ENCODE data around the gene CDH13.

CDH13 gene

DNA sequence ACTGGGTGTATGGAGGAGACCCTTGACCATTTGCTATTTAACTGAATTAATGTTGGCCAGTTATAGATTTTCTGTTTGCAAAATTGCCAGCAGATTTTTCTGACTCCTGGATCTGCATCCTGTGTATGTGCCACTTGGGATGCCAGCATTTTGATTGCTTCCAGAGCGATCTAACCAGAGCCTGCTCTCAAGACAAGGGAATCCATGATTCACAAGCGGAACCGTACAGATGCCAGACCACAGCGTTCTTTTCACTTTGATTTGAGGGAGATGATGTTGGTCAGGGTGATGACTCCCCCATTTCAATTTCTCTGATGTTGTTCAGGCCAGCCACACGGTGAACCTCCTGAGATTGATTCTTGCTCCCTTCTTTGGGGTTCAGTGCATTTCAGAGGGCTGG lies 228.7 kb downstream of the CDH13 start:
- DNase-seq = no peak

DNA sequence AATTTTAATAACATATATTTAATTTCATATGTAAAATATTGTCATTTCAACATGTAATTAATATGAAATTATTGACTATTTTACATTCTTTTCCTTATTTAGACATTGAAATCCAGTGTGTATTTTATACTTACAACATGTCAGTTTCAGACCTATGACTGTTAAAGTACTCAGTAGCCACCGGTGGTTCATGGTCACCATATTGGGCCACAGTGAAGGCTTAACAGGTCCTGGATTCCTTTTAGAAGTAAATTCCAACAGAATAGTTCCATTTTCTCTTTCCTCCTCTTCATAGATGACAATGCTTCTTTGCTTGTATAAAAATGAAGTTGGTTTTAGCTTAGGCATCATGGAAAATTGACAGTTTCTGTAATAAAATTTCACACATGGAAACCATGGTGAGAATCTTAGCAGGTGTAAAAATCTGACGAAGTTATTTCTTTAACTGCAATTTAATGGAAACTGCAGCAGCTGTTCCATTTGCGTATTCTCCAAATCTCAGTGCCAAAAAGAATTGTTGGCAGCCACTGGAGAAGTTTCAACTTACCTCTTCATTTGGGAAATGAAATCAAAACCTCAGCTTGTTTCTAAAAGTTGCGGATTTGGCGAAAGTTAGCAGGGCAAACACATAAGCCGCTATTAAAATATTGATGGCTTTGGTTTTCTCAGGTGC lies 231.1 kb downstream of the CDH13 start:
- DNase-seq = no peak

DNA sequence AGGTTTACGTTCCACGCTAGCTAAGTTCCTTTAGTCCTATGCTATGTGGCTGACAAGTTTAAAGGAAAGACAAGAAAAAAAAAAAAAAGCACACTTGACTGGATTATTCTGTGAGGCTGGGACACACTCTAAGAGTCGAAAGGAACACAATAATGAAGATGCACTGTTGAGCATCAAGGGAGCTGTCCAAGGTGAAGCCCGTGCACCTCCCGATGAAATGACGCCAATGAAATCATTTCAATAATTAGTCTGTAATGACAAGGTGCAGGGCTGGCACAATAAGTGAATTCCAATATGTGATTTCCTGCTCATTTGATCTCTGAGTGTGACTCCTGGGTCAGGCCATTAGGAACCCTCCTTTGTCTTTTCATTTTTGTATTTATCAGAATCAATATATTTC lies 232.9 kb downstream of the CDH13 start:
- no peak for DNase-seq

DNA sequence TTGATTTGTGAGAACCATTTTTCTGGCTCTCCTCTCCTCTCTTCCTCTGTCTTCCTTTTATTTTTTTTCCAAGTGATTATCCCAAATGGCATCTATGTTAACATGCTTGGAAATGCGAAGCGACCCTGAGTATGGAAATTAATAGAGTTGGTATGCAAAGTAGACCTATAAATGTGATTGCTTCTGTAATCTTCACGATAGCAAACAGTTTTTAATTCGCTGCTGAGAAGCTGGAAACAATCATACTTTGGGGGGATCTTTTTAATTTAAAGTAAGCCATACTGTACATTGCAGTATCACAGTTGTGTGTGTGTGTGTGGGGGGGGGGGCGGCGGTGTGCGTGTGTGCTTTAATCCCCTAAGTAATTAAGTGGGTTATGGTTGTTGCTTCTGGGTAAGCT lies 233.3 kb downstream of the CDH13 start:
- DNase-seq = no peak

DNA sequence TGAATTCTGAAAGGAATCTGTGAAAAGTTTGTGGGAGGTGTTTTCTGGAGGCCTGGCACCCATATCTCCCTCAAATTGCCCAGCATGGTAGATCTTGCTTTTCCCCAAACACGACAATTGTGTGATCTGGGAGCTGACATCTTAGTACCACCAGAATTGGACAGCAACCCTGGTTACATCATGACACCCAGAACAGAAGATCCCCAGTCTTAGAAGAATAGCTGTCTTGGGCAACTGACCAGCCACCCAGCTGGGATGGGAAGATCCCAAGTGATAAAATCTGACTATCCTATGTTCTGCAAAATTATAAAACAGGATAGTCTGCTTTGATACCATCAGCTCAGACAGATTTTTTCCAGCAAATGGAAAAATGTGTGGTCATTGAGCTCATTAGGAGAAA lies 235.3 kb downstream of the CDH13 start:
- DNase-seq = no peak

DNA sequence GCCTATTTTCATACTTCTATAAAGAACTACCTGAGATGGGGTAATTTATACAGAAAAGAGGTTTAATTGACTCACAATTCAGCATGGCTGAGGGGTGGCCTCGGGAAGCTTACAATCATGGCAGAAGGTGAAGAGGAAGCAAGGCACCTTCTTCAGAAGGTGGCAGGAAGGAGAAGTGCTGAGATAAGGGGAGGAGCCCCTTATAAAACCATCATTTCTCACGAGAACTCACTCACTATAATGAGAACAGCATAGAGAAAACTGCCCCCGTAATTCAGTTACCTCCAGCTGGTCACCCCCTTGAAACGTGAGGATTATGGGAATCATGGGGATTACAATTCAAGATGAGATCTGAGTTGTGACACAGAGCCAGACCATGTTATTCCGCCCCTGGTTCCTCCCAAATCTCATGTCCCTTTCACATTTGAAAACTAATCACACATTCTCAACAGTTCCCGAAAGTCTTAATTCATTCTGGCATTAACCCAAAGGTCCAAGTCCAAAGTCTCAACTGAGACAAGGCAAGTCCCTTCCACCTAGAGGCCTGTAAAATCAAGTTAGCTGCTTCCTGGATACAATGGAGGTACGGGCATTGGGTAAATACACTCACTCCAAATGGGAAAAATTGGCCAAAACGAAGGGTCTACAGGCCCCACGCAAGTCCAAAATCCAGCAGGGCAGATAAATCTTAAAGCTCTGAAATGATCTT lies 237.7 kb downstream of the CDH13 start:
- no peak for DNase-seq

DNA sequence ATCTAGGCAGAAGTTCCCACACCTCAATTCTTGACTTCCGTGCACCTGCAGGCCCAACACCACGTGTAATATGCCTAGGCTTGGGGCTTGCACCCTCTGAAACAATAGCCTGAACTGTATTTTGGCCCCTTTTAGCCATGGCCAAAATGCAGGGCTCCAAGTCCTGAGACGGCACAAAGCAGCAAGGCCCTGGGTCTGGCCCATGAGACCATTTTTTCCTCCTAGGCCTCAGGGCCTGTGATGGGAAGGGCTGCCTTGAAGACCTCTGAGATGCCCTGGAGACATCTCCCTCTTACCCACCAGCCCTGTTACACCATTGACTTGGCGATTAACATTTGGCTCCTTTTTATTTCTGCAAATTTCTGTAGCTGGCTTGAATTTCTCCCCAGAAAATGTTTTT lies 238.6 kb downstream of the CDH13 start:
- no peak for DNase-seq

DNA sequence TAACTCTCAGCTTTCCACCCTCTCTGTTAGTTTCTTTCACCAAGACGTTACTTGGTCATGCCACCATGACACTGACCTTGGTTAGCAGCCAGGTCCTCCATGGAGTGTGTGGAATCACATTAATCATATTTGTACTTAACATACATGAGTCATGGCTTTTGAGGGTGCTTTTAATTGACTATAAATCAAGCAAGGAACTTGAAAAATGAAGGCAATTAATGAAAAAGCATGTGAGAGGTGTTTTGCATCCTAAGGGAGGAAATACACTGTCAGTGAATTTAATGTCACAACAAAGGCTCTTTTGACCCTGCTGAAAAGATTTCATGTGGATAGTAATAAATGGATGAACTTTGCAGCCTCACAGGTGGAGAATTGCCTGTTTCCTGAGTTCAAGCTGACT lies 240.7 kb downstream of the CDH13 start:
- DNase-seq = no peak

DNA sequence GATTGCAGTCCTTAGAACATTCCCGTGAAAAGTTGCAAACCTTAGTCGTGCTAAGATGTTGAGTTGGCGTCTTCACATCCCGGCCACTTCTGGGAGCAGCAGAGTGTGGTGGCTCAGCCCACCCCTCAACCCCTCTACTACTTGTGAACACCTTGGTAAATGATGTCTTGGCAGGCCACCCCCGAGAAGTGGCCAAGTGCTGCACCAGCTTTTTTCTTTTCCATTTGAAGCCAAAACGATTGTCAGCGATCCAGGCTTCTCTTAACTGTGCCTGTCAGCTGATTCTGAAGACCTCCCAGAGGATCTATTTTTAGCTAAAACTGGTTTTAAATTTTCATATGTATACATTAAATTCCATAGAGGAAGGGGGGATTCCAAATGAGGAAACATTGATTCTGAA lies 247.5 kb downstream of the CDH13 start:
- DNase-seq = no peak

DNA sequence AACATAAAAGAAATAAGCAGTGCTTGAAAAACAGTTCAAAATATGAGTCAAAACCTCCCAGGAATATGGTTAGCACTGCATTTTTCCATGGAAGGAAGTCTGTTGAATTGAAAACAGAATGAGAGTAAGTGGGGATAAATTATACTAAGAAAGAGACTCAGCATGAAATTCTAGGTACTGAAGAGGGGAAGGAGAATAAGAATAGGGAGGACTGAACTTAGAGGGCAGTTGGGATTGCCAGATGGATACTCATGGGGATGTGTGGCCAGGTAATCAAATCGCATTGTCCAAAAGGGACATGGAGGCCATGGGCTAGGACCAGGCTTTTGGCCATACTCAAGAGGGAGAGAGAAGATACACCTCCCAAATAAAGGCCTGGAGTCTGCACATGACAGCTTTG lies 247.9 kb downstream of the CDH13 start:
- DNase-seq = no peak

DNA sequence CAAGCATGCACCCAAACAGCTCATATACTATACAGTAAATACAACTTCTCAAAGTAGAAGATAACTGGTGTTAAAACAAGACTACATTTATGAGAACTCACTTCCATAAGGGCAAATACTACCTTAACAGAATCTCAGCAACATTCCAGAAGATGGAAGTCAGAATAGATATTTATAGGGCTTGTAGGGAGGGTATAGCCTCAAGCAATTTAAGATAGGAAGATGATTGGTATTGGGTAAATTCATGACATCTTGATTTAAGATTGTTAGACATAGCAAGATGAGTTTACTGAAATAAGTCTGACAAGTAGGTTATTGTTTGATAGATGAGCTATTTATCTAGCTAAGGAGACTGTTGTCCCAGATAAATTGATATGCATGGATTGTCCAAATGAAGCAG lies 250.2 kb downstream of the CDH13 start:
- DNase-seq = no peak

DNA sequence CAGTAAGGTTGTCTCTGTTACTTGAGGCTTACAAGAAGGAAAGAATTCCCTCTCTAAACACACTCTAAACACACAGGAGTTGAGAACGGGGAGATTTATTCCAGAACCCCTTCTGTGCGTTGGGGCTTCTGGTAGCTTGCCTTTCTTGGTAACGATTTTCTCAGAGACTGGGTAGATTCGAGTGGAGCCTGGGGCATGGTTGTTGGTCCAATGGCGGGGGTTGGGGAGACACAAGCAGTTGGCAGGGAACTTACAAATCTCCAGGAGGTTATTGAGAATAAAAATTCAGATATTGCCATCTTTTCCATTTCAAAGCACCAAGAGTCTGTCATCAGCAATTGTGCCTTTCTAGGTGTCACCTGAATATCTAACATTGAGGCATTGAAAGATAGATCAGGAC lies 251.7 kb downstream of the CDH13 start:
- no peak for DNase-seq

DNA sequence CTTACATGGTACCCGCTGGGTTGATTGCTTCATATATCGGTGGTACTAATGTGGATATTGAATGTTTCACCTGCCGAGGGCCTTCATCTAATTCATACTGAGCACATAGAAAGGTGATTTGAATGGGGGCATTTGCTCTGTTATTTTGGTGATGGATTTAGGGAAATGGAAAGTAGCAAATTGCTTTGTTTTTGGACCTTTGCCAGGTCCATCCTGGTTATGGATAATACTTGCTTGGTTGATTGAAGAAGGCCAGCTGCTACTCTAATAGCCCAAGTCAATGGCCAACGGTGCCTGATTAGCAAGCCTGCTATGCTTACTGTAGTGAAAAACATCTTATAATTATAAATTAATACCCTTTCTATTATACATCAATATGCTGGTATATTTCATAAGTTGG lies 253.6 kb downstream of the CDH13 start:
- no peak for DNase-seq

DNA sequence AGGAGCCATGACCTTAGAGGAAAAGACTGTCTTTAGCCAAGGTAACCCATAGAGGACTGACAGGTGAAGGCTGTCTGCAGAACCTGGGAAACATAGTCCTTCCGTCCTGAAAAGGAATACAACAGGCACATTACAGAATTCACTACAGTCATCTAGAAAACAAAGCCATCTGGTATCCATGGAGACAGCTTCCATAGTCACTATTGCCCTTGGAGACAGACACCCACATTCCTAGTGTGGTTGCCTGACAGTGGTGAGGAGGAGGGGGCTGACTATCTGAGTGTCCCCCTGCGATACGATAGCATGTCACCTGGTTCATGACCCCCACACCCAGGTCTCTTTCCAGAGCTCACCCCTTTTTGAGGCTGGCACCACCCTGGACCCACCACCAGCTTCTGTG lies 254.7 kb downstream of the CDH13 start:
- DNase-seq = no peak

DNA sequence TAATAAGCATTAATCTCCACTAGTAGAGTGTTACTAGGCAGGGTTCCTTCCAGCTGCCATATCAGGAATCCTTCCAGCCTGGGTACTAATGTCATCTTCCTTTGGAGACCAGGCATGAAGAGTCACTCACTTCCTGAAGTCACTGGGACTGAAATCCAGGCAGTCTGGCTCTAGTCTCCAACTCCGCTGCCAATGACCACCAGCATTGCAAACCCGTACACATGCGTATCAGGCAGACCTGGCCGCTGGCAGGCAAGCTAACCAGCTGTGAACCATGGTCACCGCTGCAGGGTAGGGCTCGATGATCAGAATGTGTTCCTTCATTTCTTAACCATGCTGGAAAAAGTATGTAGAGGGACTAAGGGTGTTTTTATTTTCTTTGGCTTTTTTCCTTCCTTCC lies 255.5 kb downstream of the CDH13 start:
- no peak for DNase-seq

DNA sequence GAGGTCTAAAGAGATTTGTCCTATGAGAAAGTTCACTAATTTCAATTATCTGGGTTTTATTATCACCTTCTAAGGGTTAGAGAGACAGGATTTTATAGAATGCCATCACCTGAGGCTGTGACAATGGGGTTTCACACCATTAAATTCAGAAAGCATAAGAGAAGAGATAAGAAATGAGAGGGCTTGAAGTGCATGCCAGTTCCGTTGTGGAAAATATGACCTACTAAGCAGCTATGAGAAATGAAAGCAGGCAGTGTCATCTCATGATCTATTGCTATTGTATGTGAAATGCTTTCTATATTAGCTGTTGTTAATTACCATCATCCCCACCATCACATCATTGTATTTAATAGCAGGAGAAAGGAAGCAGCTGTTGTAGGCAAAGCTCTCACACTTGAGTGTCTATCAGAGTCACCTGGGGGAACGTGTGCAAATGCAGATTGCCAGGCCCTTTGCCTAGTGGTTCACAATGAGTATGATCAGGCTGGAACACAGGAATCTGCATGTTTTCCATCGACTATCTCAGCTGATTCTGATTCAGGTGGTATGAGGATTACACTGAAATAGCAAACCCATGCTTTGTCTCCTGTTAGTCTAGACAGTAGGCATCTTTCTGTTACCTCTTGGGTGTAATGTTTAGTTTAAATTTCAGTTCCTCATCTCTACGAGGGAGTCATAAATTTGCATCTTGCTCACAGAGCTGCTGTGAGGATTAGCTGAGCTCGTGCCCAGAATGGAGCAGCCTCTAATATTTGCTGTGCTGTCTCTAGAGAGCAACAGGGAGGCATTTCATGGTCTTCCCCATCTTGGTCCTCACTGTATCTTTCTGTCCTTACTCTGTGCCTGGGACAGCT lies 256.4 kb downstream of the CDH13 start:
- DNase-seq = no peak

DNA sequence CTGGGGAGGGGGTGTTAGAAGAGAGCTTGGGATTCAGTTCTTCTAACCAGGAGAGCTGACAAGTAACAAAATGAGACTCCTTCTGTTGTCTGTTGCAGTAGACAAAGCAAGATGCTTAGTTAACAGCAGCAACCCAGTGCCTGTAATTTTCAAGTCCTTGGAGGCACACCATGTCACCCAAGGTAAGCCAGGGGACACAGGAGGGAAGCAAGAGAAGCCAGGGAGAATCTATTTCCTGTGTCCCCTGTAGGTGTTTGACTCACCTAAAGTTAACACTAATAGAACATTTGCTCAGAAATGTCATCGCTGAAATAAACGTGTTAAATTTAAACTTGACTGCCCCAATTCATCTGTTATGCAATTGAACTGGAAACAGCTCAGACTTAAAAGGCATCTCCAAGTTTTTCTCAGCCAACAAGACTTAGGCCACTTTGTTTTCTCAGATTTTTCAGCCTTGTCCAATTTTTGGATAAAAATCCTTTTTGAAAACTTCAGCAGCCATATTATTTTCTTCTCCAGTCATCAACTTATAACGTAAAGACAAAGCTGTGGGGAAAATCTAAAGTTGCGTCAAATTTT lies 257.6 kb downstream of the CDH13 start:
- no peak for DNase-seq

DNA sequence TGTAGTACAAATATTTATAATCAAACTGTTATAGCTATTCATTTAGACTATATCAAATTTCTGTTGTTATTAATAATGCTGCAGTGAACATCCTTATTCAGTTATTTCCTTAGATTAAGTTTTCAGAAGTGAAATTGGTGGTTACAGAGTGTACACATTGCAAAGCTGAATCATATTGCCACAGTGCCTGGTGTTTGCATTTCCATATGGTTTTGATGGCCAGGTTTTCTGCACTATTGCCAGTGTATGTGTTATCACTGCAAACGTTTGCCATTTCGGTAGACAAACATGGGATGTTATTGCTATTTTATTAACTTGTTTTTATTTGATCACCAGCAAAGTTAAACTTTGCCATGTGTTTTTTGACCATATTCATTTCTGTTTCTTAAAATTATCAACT lies 259.4 kb downstream of the CDH13 start:
- DNase-seq = no peak

DNA sequence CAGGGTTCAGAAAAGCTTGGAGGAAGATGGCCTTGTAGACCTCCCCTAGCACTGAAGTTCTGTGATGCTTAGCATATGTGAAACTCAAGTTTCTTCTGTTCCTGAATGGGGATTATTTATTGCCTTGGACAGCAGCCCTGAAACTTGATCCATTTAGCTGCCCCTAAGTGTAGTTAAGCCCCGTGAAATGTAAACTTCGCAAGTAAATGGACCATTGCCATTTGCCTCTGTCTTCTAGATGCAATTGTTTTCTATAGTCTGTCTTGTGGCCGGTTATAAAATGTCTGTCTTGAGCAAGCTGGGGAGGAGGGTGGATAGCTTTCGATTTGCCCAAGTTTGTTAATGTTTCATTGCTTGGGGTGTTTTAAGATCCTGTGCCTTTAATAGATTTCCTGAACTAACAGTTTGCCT lies 261.8 kb downstream of the CDH13 start:
- no peak for DNase-seq

DNA sequence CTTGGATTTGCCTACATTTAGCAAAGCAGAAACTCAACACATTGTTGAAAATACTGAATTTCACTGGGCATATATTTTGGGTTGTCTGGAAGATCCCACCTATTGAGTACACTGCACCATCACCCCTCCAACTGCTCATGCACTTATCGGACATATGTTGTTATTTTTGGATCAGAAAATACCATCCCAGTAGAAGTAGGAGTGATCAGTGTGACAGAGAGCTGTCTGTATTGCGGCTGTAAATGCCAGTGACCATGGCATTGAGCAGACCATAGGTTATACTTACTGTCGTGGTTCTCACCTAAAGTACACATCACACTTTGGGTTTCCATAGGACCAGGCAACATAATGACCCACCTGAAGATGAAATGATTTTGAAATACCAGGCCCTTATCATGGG lies 264.7 kb downstream of the CDH13 start:
- DNase-seq = no peak

DNA sequence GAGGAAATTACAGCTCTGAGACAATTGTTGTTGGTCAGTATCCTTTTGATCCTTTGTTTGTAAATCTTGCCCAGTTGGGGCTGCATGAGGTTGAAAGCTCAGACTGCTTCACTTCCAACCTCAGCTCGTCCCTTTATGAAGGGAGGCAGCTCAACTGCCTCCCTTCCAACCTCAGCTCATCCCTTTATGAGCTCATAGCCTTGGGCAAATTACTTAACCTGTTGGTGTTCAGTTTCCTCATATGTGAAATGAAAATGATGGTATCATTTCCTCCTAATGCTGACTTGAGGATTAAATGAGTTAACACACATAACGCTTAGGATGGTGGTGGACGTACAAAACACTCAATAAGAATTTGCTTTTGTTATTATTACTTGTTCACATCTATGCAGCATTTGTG lies 265.1 kb downstream of the CDH13 start:
- no peak for DNase-seq

DNA sequence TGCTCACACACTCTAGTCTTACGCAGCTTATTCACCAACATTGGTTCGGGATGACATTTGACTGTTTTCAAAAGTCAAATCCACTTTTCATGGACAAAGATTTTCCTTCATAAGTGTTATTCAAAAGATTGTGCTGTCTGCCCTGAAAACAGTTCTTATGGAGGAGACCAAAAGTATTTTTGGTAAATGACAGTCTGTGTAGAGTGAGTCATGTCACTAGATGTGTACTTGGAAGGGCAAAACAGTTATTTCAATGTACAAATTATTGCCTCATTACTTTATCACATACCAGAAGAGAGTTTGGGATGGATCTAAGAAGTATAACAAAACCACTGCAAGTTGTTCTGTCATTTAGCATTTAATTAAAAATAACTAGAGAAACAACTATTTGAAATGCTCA lies 265.6 kb downstream of the CDH13 start:
- no peak for DNase-seq

DNA sequence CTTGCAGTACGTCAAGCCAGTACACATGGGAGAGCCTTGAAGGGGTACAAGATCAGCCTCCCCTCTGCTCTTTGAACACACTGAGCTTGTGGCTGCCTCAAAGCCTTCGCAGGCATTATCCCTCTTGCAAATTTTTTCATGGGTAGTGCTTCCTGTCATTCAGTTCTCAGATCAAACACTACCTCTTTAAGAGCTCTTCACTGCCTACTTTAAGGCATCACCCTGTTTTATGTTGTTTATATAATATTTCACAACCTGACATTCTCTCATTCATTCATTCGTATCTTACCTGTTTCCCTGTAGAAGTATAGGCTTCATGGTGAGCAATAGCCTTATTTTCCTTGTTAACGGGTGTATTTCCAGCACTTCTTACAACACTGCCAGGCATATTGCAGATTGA lies 269.1 kb downstream of the CDH13 start:
- no peak for DNase-seq

DNA sequence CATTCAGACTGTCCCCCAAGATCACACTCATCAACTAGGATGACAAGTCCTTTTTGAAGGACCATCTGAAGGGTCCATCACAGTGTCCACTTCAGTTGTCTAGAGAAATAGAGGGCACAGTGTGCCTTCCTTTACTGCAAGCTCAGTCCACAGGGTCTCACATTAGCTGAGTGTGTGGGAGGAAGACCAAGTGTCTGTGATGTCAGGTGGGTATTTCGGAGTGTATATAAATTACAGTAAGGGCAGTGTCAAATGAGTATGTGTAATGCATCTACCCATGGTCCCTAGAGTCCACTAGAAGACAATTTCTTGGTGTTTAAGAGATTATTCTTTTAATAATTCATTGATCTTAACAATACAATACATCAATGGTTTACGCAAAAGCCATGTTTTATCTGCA lies 272.2 kb downstream of the CDH13 start:
- no peak for DNase-seq
